ENCODE data around the gene BMP7. TPM values are rescaled to one million over a fixed set of nuclear protein-coding genes. Genes with fewer than 3 reads are reported as not detected.

The BMP7 gene
- total and polyA plus RNA-seq, 9 of the 15 experiments (the other 6 are each of a cell fraction or from before 2014, with no cell fraction given) = 0.18 TPM; not detected in 8

DNA sequence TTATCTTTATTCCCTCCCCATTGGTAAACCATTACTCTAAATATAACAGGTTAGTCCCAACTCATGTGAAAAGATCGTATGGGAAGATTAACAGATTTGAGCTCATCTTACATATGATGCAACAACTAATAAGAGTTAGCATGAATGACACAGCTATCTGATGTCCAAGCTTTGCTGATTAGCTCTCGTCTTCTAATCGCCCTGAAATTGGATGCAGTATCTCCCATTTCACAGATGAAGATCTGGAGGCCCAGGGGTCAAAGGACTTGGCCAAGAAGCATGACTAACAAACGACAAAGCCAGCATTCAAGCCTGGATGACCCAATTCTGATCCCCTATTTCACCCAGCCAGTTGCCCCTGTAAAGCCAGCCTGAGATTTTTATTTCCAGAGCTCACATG lies 8.4 kb upstream of the BMP7 start (continued):
- TF ChIP-seq, protein P1, sequence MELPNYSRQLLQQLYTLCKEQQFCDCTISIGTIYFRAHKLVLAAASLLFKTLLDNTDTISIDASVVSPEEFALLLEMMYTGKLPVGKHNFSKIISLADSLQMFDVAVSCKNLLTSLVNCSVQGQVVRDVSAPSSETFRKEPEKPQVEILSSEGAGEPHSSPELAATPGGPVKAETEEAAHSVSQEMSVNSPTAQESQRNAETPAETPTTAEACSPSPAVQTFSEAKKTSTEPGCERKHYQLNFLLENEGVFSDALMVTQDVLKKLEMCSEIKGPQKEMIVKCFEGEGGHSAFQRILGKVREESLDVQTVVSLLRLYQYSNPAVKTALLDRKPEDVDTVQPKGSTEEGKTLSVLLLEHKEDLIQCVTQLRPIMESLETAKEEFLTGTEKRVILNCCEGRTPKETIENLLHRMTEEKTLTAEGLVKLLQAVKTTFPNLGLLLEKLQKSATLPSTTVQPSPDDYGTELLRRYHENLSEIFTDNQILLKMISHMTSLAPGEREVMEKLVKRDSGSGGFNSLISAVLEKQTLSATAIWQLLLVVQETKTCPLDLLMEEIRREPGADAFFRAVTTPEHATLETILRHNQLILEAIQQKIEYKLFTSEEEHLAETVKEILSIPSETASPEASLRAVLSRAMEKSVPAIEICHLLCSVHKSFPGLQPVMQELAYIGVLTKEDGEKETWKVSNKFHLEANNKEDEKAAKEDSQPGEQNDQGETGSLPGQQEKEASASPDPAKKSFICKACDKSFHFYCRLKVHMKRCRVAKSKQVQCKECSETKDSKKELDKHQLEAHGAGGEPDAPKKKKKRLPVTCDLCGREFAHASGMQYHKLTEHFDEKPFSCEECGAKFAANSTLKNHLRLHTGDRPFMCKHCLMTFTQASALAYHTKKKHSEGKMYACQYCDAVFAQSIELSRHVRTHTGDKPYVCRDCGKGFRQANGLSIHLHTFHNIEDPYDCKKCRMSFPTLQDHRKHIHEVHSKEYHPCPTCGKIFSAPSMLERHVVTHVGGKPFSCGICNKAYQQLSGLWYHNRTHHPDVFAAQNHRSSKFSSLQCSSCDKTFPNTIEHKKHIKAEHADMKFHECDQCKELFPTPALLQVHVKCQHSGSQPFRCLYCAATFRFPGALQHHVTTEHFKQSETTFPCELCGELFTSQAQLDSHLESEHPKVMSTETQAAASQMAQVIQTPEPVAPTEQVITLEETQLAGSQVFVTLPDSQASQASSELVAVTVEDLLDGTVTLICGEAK (IDR thresholded peaks at IDR 0.05) = no peak
- TF ChIP-seq, protein P1 (CRISPR knock-in tag; IDR thresholded peaks at IDR 0.05) = no peak
- TF ChIP-seq NR2C2 (CRISPR knock-in tag; IDR thresholded peaks at IDR 0.05) (no peak), NR2C2 (tag; IDR thresholded peaks at IDR 0.05) (peak; percentile 65), NFE2 (IDR thresholded peaks at IDR 0.05; ENCODE audit: low read depth) (peak; percentile 12; the same call in 1 of the 2 replicates), CEBPG (CRISPR knock-in tag; IDR thresholded peaks at IDR 0.05) (peak; percentile 58), CEBPG (tag; conservative IDR thresholded peaks at IDR 0.05 in 1 of 2, IDR thresholded peaks at IDR 0.05 in 1 of 2) (peak; percentile 90 to 94), JUNB (CRISPR knock-in tag; conservative IDR thresholded peaks at IDR 0.05) (no peak)
- TF ChIP-seq, protein P2, sequence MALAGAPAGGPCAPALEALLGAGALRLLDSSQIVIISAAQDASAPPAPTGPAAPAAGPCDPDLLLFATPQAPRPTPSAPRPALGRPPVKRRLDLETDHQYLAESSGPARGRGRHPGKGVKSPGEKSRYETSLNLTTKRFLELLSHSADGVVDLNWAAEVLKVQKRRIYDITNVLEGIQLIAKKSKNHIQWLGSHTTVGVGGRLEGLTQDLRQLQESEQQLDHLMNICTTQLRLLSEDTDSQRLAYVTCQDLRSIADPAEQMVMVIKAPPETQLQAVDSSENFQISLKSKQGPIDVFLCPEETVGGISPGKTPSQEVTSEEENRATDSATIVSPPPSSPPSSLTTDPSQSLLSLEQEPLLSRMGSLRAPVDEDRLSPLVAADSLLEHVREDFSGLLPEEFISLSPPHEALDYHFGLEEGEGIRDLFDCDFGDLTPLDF (CRISPR knock-in tag; IDR thresholded peaks at IDR 0.05) = no peak
- TF ChIP-seq, protein P3, sequence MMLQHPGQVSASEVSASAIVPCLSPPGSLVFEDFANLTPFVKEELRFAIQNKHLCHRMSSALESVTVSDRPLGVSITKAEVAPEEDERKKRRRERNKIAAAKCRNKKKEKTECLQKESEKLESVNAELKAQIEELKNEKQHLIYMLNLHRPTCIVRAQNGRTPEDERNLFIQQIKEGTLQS (IDR thresholded peaks at IDR 0.05) = peak; percentile 87
- TF ChIP-seq, protein P3 (CRISPR knock-in tag; conservative IDR thresholded peaks at IDR 0.05) = no peak
- TF ChIP-seq, protein P4, sequence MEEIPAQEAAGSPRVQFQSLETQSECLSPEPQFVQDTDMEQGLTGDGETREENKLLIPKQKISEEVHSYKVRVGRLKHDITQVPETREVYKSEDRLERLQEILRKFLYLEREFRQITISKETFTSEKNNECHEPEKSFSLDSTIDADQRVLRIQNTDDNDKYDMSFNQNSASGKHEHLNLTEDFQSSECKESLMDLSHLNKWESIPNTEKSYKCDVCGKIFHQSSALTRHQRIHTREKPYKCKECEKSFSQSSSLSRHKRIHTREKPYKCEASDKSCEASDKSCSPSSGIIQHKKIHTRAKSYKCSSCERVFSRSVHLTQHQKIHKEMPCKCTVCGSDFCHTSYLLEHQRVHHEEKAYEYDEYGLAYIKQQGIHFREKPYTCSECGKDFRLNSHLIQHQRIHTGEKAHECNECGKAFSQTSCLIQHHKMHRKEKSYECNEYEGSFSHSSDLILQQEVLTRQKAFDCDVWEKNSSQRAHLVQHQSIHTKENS (CRISPR knock-in tag; IDR thresholded peaks at IDR 0.05) = no peak

Measured in K562 (cell line).